ENCODE results near the gene GSE1.

- TF ChIP-seq, protein P1, sequence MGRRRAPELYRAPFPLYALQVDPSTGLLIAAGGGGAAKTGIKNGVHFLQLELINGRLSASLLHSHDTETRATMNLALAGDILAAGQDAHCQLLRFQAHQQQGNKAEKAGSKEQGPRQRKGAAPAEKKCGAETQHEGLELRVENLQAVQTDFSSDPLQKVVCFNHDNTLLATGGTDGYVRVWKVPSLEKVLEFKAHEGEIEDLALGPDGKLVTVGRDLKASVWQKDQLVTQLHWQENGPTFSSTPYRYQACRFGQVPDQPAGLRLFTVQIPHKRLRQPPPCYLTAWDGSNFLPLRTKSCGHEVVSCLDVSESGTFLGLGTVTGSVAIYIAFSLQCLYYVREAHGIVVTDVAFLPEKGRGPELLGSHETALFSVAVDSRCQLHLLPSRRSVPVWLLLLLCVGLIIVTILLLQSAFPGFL (CRISPR knock-in tag; IDR thresholded peaks at IDR 0.05; ENCODE audit: borderline replicate concordance): no peak
- TF ChIP-seq, protein P2, sequence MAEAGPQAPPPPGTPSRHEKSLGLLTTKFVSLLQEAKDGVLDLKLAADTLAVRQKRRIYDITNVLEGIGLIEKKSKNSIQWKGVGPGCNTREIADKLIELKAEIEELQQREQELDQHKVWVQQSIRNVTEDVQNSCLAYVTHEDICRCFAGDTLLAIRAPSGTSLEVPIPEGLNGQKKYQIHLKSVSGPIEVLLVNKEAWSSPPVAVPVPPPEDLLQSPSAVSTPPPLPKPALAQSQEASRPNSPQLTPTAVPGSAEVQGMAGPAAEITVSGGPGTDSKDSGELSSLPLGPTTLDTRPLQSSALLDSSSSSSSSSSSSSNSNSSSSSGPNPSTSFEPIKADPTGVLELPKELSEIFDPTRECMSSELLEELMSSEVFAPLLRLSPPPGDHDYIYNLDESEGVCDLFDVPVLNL (CRISPR knock-in tag; IDR thresholded peaks at IDR 0.05; ENCODE audit: borderline replicate concordance, low read depth): no peak
- TF ChIP-seq ATF3 (CRISPR knock-in tag; conservative IDR thresholded peaks at IDR 0.05): no peak
- TF ChIP-seq, protein P3, sequence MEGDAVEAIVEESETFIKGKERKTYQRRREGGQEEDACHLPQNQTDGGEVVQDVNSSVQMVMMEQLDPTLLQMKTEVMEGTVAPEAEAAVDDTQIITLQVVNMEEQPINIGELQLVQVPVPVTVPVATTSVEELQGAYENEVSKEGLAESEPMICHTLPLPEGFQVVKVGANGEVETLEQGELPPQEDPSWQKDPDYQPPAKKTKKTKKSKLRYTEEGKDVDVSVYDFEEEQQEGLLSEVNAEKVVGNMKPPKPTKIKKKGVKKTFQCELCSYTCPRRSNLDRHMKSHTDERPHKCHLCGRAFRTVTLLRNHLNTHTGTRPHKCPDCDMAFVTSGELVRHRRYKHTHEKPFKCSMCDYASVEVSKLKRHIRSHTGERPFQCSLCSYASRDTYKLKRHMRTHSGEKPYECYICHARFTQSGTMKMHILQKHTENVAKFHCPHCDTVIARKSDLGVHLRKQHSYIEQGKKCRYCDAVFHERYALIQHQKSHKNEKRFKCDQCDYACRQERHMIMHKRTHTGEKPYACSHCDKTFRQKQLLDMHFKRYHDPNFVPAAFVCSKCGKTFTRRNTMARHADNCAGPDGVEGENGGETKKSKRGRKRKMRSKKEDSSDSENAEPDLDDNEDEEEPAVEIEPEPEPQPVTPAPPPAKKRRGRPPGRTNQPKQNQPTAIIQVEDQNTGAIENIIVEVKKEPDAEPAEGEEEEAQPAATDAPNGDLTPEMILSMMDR (IDR thresholded peaks at IDR 0.05): no peak
- no peak for TF ChIP-seq SMAD4 (CRISPR knock-in tag; IDR thresholded peaks at IDR 0.05)
- no peak for TF ChIP-seq FOXP1 (CRISPR knock-in tag; IDR thresholded peaks at IDR 0.05; ENCODE audit: borderline replicate concordance)
- TF ChIP-seq NR2C2 (CRISPR knock-in tag; IDR thresholded peaks at IDR 0.05): no peak
- TF ChIP-seq, protein P4, sequence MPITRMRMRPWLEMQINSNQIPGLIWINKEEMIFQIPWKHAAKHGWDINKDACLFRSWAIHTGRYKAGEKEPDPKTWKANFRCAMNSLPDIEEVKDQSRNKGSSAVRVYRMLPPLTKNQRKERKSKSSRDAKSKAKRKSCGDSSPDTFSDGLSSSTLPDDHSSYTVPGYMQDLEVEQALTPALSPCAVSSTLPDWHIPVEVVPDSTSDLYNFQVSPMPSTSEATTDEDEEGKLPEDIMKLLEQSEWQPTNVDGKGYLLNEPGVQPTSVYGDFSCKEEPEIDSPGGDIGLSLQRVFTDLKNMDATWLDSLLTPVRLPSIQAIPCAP (CRISPR knock-in tag; IDR thresholded peaks at IDR 0.05): no peak
- TF ChIP-seq, protein P5, sequence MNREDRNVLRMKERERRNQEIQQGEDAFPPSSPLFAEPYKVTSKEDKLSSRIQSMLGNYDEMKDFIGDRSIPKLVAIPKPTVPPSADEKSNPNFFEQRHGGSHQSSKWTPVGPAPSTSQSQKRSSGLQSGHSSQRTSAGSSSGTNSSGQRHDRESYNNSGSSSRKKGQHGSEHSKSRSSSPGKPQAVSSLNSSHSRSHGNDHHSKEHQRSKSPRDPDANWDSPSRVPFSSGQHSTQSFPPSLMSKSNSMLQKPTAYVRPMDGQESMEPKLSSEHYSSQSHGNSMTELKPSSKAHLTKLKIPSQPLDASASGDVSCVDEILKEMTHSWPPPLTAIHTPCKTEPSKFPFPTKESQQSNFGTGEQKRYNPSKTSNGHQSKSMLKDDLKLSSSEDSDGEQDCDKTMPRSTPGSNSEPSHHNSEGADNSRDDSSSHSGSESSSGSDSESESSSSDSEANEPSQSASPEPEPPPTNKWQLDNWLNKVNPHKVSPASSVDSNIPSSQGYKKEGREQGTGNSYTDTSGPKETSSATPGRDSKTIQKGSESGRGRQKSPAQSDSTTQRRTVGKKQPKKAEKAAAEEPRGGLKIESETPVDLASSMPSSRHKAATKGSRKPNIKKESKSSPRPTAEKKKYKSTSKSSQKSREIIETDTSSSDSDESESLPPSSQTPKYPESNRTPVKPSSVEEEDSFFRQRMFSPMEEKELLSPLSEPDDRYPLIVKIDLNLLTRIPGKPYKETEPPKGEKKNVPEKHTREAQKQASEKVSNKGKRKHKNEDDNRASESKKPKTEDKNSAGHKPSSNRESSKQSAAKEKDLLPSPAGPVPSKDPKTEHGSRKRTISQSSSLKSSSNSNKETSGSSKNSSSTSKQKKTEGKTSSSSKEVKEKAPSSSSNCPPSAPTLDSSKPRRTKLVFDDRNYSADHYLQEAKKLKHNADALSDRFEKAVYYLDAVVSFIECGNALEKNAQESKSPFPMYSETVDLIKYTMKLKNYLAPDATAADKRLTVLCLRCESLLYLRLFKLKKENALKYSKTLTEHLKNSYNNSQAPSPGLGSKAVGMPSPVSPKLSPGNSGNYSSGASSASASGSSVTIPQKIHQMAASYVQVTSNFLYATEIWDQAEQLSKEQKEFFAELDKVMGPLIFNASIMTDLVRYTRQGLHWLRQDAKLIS (CRISPR knock-in tag; IDR thresholded peaks at IDR 0.05; ENCODE audit: borderline replicate concordance): no peak
- no peak for TF ChIP-seq CREM (CRISPR knock-in tag; IDR thresholded peaks at IDR 0.05)
- TF ChIP-seq, protein P6, sequence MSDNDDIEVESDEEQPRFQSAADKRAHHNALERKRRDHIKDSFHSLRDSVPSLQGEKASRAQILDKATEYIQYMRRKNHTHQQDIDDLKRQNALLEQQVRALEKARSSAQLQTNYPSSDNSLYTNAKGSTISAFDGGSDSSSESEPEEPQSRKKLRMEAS (CRISPR knock-in tag; IDR thresholded peaks at IDR 0.05): no peak
Observed at GRCh38 chr16:85718153-85718477, 105.0 kb downstream of the GSE1 start.
